Mesenteric fat pad (tissue), 1 donor: Measurements from ENCODE around the gene BTBD16. TPM values are rescaled to one million over a fixed set of nuclear protein-coding genes. Genes with fewer than 3 reads are reported as not detected.
A peak's percentile ranks its signal among the peaks of the same experiment; 100 is the strongest.

Experiments used
- DNase-seq: peaks from one replicate; pipeline ENCODE4 v3.0.0-alpha.2; 2020; ENCODE audit warnings: low spot score
- long read RNA-seq: library from polyadenylated mRNA; unstranded; transcript quantifications from one replicate; pipeline ENCODE4 v2.0.0, GENCODE V29; 2020
- total RNA-seq: library from RNA; stranded (reverse); fragmentation: NEBNext Ultra II Directional; extraction: Animal tissue kit (Norgen Biotek cat#: 25700); gene quantifications from one replicate; pipeline ENCODE4 v1.2.1, GENCODE V29; 2021
- donor health status: DM: yes; HTN: yes; CAD: no.

Gene BTBD16
- total RNA-seq: not detected
- long read RNA-seq: 0 reads

- peak; percentile 71 for DNase-seq
These were observed at the start of gene BTBD16 for GRCh38 chr10:122271076-122271475. Gene BTBD16 (plus strand): TSS chr10:122271296. CDS start chr10:122275082, 3,786 bp downstream.

GRCh38 chr10:122221958-122222357 is 49.1 kb upstream of the BTBD16 start:
- DNase-seq: no peak

- no peak for DNase-seq
These were observed 48.5 kb upstream of the BTBD16 start for GRCh38 chr10:122222638-122223037.

- no peak for DNase-seq
These were observed 46.9 kb upstream of the BTBD16 start for GRCh38 chr10:122224159-122224558.

GRCh38 chr10:122225330-122225729 is 45.8 kb upstream of the BTBD16 start:
- no peak for DNase-seq

GRCh38 chr10:122227754-122228153 is 43.3 kb upstream of the BTBD16 start:
- DNase-seq: no peak

GRCh38 chr10:122229666-122230065 is 41.4 kb upstream of the BTBD16 start:
- DNase-seq: no peak

GRCh38 chr10:122230222-122230621 is 40.9 kb upstream of the BTBD16 start:
- no peak for DNase-seq

GRCh38 chr10:122232769-122233168 is 38.3 kb upstream of the BTBD16 start:
- DNase-seq: no peak

- no peak for DNase-seq
These were observed 37.2 kb upstream of the BTBD16 start for GRCh38 chr10:122233857-122234348.

- DNase-seq: no peak
These were observed 36.7 kb upstream of the BTBD16 start for GRCh38 chr10:122234416-122234815.

GRCh38 chr10:122236690-122237306 is 34.3 kb upstream of the BTBD16 start:
- DNase-seq: no peak

GRCh38 chr10:122237331-122237990 is 33.6 kb upstream of the BTBD16 start:
- DNase-seq: no peak

GRCh38 chr10:122239578-122240257 is 31.4 kb upstream of the BTBD16 start:
- DNase-seq: peak; percentile 68

- peak; percentile 41 for DNase-seq
These were observed 30.7 kb upstream of the BTBD16 start for GRCh38 chr10:122240401-122240800.

- DNase-seq: peak; percentile 20
These were observed 29.3 kb upstream of the BTBD16 start for GRCh38 chr10:122241836-122242235.

GRCh38 chr10:122243550-122243949 is 27.5 kb upstream of the BTBD16 start:
- DNase-seq: no peak

GRCh38 chr10:122244001-122244975 is 26.8 kb upstream of the BTBD16 start:
- peak; percentile 60 for DNase-seq

GRCh38 chr10:122245136-122245535 is 26.0 kb upstream of the BTBD16 start:
- peak; percentile 2 for DNase-seq

GRCh38 chr10:122245897-122246296 is 25.2 kb upstream of the BTBD16 start:
- peak; percentile 55 for DNase-seq
